H1 (cell line): Measurements from ENCODE around the gene XDH. TPM values are rescaled to one million over a fixed set of nuclear protein-coding genes. Genes with fewer than 3 reads are reported as not detected.

Source experiments
- CEBPB ChIP-seq: IDR thresholded peaks from 2 replicates; pipeline ENCODE4 v1.6.1; 2012; ENCODE audit warnings: low read depth, low read length
- CHD7 ChIP-seq: fragments of 300-600 bp; sonication (generic); IDR thresholded peaks from 2 replicates; pipeline ENCODE4 v1.7.1; 2012; ENCODE audit warnings: low read length, moderate library complexity, mild to moderate bottlenecking, inconsistent platforms; ENCODE audit not compliant: insufficient replicate concordance
- POU5F1 ChIP-seq: IDR thresholded peaks from 2 replicates; pipeline ENCODE4 v1.6.1; 2011; ENCODE audit warnings: low read depth, mild to moderate bottlenecking, low read length, moderate library complexity
- SIX5 ChIP-seq: IDR thresholded peaks from 2 replicates; pipeline ENCODE4 v1.6.1; 2011; ENCODE audit warnings: mild to moderate bottlenecking, low read depth, low read length
- polyA plus RNA-seq, 7 experiments: library from polyadenylated mRNA; depleted of rRNA in 3 of 7; stranded (reverse) in 5 of 7; unstranded in 2 of 7; fragments of >200 nt in 5 of 7; fragments of 200-250 nt in 2 of 7; gene quantifications; 1 replicate in 5 of 7; 2 replicates in 1 of 7; 4 replicates in 1 of 7; pipeline versions ENCODE4 v1.2.1 to v1.2.3, GENCODE V29; 2011 to 2013; ENCODE audit warnings: missing spikeins in 2 of 7, mixed read lengths in 2 of 7
- total RNA-seq: library from RNA; stranded (reverse); fragmentation: NEBNext Ultra II Directional; extraction: Animal tissue kit (Norgen Biotek cat#: 25700); gene quantifications from 2 replicates; pipeline ENCODE4 v1.2.1, GENCODE V29; 2021

XDH gene
- total and polyA plus RNA-seq, 2 of the 8 experiments (the other 6 are each of a cell fraction or from before 2014, with no cell fraction given) = 0.68 to 1.2 TPM

GRCh38 chr2:31379747-31380146 is 34.8 kb downstream of the XDH start (continued):
- TF ChIP-seq CHD7 = no peak
- TF ChIP-seq SIX5 = no peak
- TF ChIP-seq POU5F1 = no peak
- no peak for TF ChIP-seq CEBPB
